BLaER1 (cell line): ENCODE data around the gene CUTA.
"Not testable (repeated sequence)": the region's sequence is repeated elsewhere in the genome, so short reads cannot be mapped to it uniquely, and the experiment has no call there.

Source experiments
- H3K27ac ChIP-seq: shearing (Covaris generic); formaldehyde crosslinking; 2 replicates; pipeline ENCODE4 v1.8.1; 2022
- H3K27me3 ChIP-seq: shearing (Covaris generic); formaldehyde crosslinking; 2 replicates; pipeline ENCODE4 v1.8.1; 2022
- H3K36me3 ChIP-seq: shearing (Covaris generic); formaldehyde crosslinking; 2 replicates; pipeline ENCODE4 v1.8.1; 2022
- H3K4me1 ChIP-seq: shearing (Covaris generic); formaldehyde crosslinking; 2 replicates; pipeline ENCODE4 v1.8.1; 2022
- H3K4me2 ChIP-seq: shearing (Covaris generic); formaldehyde crosslinking; 2 replicates; pipeline ENCODE4 v1.8.1; 2022
- H3K4me3 ChIP-seq: shearing (Covaris generic); formaldehyde crosslinking; 2 replicates; pipeline ENCODE4 v1.8.1; 2022
- H3K9ac ChIP-seq: shearing (Covaris generic); formaldehyde crosslinking; 2 replicates; pipeline ENCODE4 v1.8.1; 2022
- H3K9me3 ChIP-seq: shearing (Covaris generic); formaldehyde crosslinking; 2 replicates; pipeline ENCODE4 v1.8.1; 2022
- H4K20me1 ChIP-seq: shearing (Covaris generic); formaldehyde crosslinking; 2 replicates; pipeline ENCODE4 v1.8.1; 2022
- Cebpa-rat ChIP-seq: shearing (Covaris generic); IDR thresholded peaks from 2 replicates; pipeline ENCODE4 v1.8.1; 2022

Gene CUTA

DNA sequence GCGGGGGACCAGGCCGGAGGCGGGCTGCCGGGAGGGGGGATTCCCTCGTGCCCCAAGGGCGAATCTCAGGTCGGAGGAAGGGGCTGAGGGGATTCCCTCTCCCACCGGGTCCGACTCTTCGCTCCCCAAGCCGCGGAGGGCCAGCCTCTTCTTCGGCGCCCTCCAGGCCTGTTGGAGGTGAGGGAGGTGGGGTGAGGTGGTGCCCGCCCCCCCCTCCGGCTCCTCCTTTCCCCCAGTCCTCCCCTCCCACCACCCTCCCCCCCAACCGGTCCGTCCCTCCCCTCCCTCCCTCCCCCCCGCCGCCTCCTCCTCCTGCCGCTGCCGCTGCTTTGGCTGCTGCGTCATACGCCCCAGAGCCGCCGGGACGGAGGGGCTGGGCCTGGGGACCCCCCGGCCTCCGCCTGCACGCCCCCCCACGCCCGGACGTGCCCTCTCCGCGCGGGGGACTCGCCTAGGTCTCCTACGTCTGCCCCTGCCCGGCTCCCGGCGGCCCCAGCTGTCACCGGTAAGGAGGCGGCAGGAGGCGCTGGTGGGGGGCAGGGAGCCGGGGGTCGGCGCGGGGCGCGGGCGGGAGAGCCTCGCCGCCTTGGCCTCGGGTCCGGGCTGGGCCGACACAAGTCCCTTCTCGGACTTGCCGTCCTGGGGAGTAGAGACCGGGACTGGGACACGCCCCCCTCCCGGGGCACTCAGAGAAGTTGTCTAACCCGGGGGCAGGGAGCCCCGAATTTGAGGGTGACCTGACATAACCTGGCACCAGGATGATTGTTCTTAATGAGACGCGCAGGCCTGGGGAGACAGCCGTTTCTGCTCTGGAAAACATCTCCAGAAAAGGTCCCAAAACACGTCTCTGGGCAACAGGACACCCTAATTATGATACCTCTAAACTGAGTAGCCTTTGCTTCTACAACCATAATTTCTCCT lies 6.9 kb downstream of the CUTA start, which contains the start of gene PHF1:
Gene PHF1 (plus strand): TSS at position 304 of the 921 bp plus-strand sequence. CDS start 1,250 bp downstream, outside the sequence.
- Histone ChIP-seq H3K4me1 (peaks cover 60% of the 10 kb centered on the region), H3K4me3 (peak within 1 kb of the TSS; percentile 80), H3K27me3 (no peaks in the 10 kb centered on the region), H4K20me1 (peaks cover 38% of the 10 kb centered on the region), H3K27ac (peak within 1 kb of the TSS; percentile 79), H3K4me2 (peak within 1 kb of the TSS; percentile 96), H3K9me3 (no peaks in the 10 kb centered on the region), H3K9ac (peak within 1 kb of the TSS; percentile 83), H3K36me3 (peaks cover 60% of the 10 kb centered on the region)
- TF ChIP-seq Cebpa-rat, result no peak

- Histone ChIP-seq H3K27ac (peak overlapping the region; percentile 79), H3K9ac (peak overlapping the region; percentile 83), H3K4me2 (peak overlapping the region; percentile 92), H4K20me1 (peaks cover 35% of the 10 kb centered on the region), H3K4me1 (peaks cover 59% of the 10 kb centered on the region), H3K27me3 (no peaks in the 10 kb centered on the region), H3K4me3 (peak overlapping the region; percentile 80), H3K9me3 (no peaks in the 10 kb centered on the region), H3K36me3 (peaks cover 60% of the 10 kb centered on the region)
- TF ChIP-seq Cebpa-rat, result no peak
Measured at GRCh38 chr6:33410050-33410710, 7.7 kb downstream of the CUTA start.

- no peak for TF ChIP-seq Cebpa-rat
- Histone ChIP-seq H4K20me1 (peaks cover 32% of the 10 kb centered on the region), H3K36me3 (peaks cover 62% of the 10 kb centered on the region), H3K4me2 (no peak overlapping the region), H3K9ac (no peak overlapping the region; the same call in 1 of the 2 replicates), H3K9me3 (no peaks in the 10 kb centered on the region), H3K4me3 (no peak overlapping the region), H3K4me1 (peaks cover 40% of the 10 kb centered on the region), H3K27ac (no peak overlapping the region), H3K27me3 (no peaks in the 10 kb centered on the region)
Measured at GRCh38 chr6:33407132-33407718, 10.7 kb downstream of the CUTA start.

- H3K9me3 ChIP-seq, result no peaks in the 10 kb centered on the region
- H3K27me3 ChIP-seq, result no peaks in the 10 kb centered on the region
- H3K4me3 ChIP-seq, result no peak overlapping the region
- peaks cover 72% of the 10 kb centered on the region for H3K36me3 ChIP-seq
- no peak for TF ChIP-seq Cebpa-rat
- H3K9ac ChIP-seq, result 0 out of 2 replicates have a peak overlapping the region, but pooled peaks have one; percentile 11
- peaks cover 29% of the 10 kb centered on the region for H3K4me1 ChIP-seq
- peaks cover 25% of the 10 kb centered on the region; the same call in 1 of the 2 replicates for H4K20me1 ChIP-seq
- H3K27ac ChIP-seq, result no peak overlapping the region
- H3K4me2 ChIP-seq, result no peak overlapping the region
Measured at GRCh38 chr6:33406126-33406525, 11.8 kb downstream of the CUTA start.

DNA sequence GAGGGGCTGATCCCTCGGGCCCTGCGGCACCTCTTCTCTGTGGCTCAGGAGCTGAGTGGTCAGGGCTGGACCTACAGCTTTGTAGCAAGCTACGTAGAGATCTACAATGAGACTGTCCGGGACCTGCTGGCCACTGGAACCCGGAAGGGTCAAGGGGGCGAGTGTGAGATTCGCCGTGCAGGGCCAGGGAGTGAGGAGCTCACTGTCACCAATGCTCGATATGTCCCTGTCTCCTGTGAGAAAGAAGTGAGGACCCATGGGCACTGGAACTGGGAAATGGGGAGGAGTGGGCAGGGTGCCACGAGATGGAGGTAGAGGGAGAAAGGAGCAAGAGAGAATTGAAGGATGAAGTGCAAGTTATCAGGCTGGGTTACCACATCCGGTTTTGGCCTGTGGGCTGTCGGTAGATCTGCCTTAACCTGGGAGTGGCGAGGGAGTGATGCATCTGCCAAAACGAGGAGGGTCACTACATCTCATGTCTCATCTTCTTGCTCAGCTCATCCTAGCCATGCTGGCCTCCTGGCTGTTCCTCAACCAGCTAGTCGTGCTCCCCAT lies 12.4 kb downstream of the CUTA start:
- TF ChIP-seq Cebpa-rat, result no peak
- Histone ChIP-seq H3K4me3 (no peak overlapping the region), H3K4me2 (peak overlapping the region; percentile 35), H3K4me1 (peaks cover 29% of the 10 kb centered on the region), H3K36me3 (peaks cover 79% of the 10 kb centered on the region), H3K9ac (0 out of 2 replicates have a peak overlapping the region, but pooled peaks have one; percentile 11), H3K27me3 (no peaks in the 10 kb centered on the region), H3K27ac (peak overlapping the region; percentile 35; the same call in 1 of the 2 replicates), H3K9me3 (no peaks in the 10 kb centered on the region), H4K20me1 (peaks cover 25% of the 10 kb centered on the region; the same call in 1 of the 2 replicates)

- Histone ChIP-seq H3K36me3 (peaks cover 85% of the 10 kb centered on the region), H3K9ac (0 out of 2 replicates have a peak overlapping the region, but pooled peaks have one; percentile 11), H3K4me1 (peaks cover 28% of the 10 kb centered on the region), H3K27me3 (no peaks in the 10 kb centered on the region), H3K27ac (peak overlapping the region; percentile 35; the same call in 1 of the 2 replicates), H4K20me1 (peaks cover 25% of the 10 kb centered on the region; the same call in 1 of the 2 replicates), H3K9me3 (no peaks in the 10 kb centered on the region), H3K4me3 (no peak overlapping the region), H3K4me2 (peak overlapping the region; percentile 35; the same call in 1 of the 2 replicates)
- TF ChIP-seq Cebpa-rat, result no peak
Measured at GRCh38 chr6:33404884-33405283, 13.0 kb downstream of the CUTA start.

GRCh38 chr6:33399881-33400280 lies 18.0 kb downstream of the CUTA start:
- H3K4me2 ChIP-seq, H3K27ac ChIP-seq, H3K27me3 ChIP-seq, H3K4me3 ChIP-seq, H3K9me3 ChIP-seq, H3K9ac ChIP-seq: not testable (repeated sequence)
- Histone ChIP-seq H3K4me1 (peaks cover 24% of the 10 kb centered on the region), H4K20me1 (peaks cover 62% of the 10 kb centered on the region), H3K36me3 (peaks cover 99% of the 10 kb centered on the region)

DNA sequence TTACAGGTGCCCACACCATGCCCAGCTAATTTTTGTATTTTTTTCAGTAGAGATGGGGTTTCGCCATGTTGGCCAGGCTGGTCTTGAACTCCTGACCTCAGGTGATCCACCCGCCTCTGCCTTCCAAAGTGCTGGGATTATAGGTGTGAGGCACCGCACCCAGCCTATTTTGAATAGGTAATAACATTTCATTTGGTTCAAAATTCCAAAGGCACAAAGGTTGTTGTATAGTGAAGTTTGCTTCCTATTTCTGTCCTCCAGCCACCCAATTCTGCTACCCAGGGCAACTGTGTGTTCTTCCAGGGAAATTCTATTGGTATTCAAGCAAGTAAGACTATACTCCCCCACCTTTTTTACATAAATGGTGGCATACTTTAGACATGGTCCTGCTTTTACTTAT lies 19.3 kb downstream of the CUTA start:
- not testable (repeated sequence) for H3K27ac ChIP-seq, H3K9me3 ChIP-seq, H3K4me2 ChIP-seq, H3K9ac ChIP-seq, H3K27me3 ChIP-seq, H3K4me3 ChIP-seq
- peaks cover 62% of the 10 kb centered on the region for H4K20me1 ChIP-seq
- peaks cover 97% of the 10 kb centered on the region for H3K36me3 ChIP-seq
- H3K4me1 ChIP-seq, result peaks cover 29% of the 10 kb centered on the region

DNA sequence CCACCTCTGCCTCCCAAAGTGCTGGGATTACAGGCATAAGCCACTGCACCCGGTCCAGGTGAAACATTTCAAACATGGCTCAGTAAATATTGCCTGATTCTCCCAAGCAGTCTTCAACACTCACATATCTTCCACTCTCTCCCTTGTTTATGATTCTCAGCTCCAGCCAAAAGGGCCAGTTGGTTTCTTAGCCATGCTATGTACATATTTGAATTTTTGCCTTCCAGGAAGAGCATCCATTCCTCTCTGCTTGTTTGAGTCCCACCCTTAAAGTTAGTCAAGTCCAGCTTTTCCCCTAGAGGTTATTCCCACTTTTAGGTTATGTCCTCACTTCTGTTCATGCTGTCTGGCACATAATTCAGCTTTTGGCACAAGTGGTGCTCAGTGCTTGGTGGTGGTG lies 20.4 kb downstream of the CUTA start:
- Histone ChIP-seq H3K36me3 (peaks cover 87% of the 10 kb centered on the region), H3K4me3 (no peak overlapping the region), H3K4me2 (no peak overlapping the region), H3K9me3 (no peaks in the 10 kb centered on the region), H3K27me3 (no peaks in the 10 kb centered on the region), H3K4me1 (peaks cover 38% of the 10 kb centered on the region), H4K20me1 (peaks cover 63% of the 10 kb centered on the region), H3K27ac (no peak overlapping the region), H3K9ac (no peak overlapping the region)
- TF ChIP-seq Cebpa-rat, result no peak
